C1 segment of cervical spinal cord (tissue), 14 donors: ENCODE measurements around the gene BRWD1.

Experiments used
- DNase-seq, 14 donors: peaks; one replicate each; lab custom pipeline; 2025; lab: John Stamatoyannopoulos, UW

The BRWD1 gene

DNA sequence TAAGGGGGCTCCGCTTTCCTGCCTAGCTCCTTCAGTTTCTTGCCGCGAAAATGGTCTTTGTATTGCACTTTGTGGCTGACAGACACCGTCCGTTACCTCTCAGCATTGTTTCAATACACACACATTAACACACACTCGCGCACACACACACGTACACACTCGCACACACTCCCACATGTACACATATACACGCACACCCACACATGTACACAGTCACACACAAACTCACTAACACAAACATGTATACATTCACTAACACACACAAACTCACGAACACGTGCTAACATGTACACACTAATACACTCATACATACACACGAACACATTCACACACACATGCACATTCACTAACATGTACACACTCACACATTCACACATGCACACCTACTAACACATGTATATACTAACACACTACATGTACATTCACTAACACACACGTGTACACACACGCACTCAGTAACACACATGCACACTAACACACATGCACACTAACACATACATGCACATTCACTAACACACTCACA, 179.1 kb downstream of the BRWD1 start:
- DNase-seq: no peak
